Heart left ventricle (tissue), 13 donors: Measurements from ENCODE around the gene AKIRIN1.
"Not testable (repeated sequence)": the region's sequence is repeated elsewhere in the genome, so short reads cannot be mapped to it uniquely, and the experiment has no call there.

Source experiments
- CTCF ChIP-seq, 12 donors: fragments of 200-600 bp; sonication (generic) in 4 of 12; IDR thresholded peaks; one replicate each; pipeline versions ENCODE4 v1.5.0 to v1.8.0; 2018 to 2022; ENCODE audit warnings: antibody characterized with exemption in 12 of 12, mild to moderate bottlenecking in 5 of 12
- POLR2A ChIP-seq, 2 donors: fragments of 450-650 bp; IDR thresholded peaks; one replicate each; pipeline ENCODE4 v1.6.1; 2017; ENCODE audit warnings: antibody characterized with exemption in 2 of 2, mild to moderate bottlenecking in 2 of 2, moderate library complexity in 2 of 2
- donor health status: ischemic (EF 13 %, LVEDD 7.1; RV severe dilation, severe dysfunction).
- donor health status: DM: no; HTN: yes; CAD: no.
- donor health status: DM: no; HTN: no; CAD: no.
- donor health status: ischemic (EF 25% LVEDD 6.9; RV normal size, moderate dysfunction).
- donor health status: ischemic (EF 25% LVEDD 5.7; RV mildly dilated, moderate dysfunction).
- donor health status: ischemic (EF 35%, LVEDD 5.7; RV mildly dilated, moderate dysfunction).
- donor health status: nonischemic (EF 11% LVEDD 7.7; RV severe dilation, severe dysfunction).
- donor health status: DM: yes; HTN: yes; CAD: no.
- donor health status: PGD.
- donor health status: ischemic (EF 29% LVEDD 5.4; RV normal size, mild dysfunction).
- donor health status: nonischemic (EF 23%, LVEDD 6.1; RV moderate dilation, normal function).

GRCh38 chr1:39055213-39055710, 64.2 kb downstream of the AKIRIN1 start:
- not testable (repeated sequence) for TF ChIP-seq POLR2A, CTCF (IDR thresholded peaks at IDR 0.05)
